ENCODE measurements around the gene PLEKHA7. TPM values are rescaled to one million over a fixed set of nuclear protein-coding genes. Genes with fewer than 3 reads are reported as not detected.

PLEKHA7 gene
- polyA plus RNA-seq, 1 donor (not counting 4 experiments of a cell fraction or from before 2014, with no cell fraction given), result 1.4 TPM

- Histone ChIP-seq H3K4me3 (ENCODE audit: control insufficient read depth in 2 of 3, extremely low read depth in 1 of 3, insufficient read depth in 2 of 3, low read depth in 1 of 3, low read length in 3 of 3) (no peak overlapping the region), H4K20me1 (ENCODE audit: control insufficient read depth, extremely low read depth, insufficient read depth, low read length) (no peaks in the 10 kb centered on the region), H3K4me2 (ENCODE audit: control insufficient read depth, extremely low read depth, insufficient read depth, low read depth, low read length) (no peak overlapping the region), H3K9me3 (ENCODE audit: control insufficient read depth, low read depth, low read length) (no peaks in the 10 kb centered on the region), H3K9me1 (ENCODE audit: control insufficient read depth, extremely low read depth, insufficient read depth, low read length) (no peaks in the 10 kb centered on the region), H3K9ac (ENCODE audit: control insufficient read depth, extremely low read depth, insufficient read depth, low read length) (no peak overlapping the region), H2AFZ (ENCODE audit: control insufficient read depth, low read length) (no peak overlapping the region), H3K36me3 (ENCODE audit: control insufficient read depth in 2 of 2, extremely low read depth in 1 of 2, insufficient read depth in 2 of 2, low read length in 2 of 2) (no peaks in the 10 kb centered on the region), H3K4me1 (ENCODE audit: control insufficient read depth, extremely low read depth, insufficient read depth, low read length) (no peaks in the 10 kb centered on the region), H3K27me3 (ENCODE audit: control insufficient read depth, extremely low read depth, insufficient read depth, low read length) (no peaks in the 10 kb centered on the region), H3K27ac (ENCODE audit: control insufficient read depth, insufficient read depth, low read length) (no peak overlapping the region), H3K79me2 (ENCODE audit: control insufficient read depth, insufficient read depth, low read length) (no peaks in the 10 kb centered on the region)
- DNase-seq (ENCODE audit: low read depth, low spot score) (no peak), FAIRE-seq (no peak)
- TF ChIP-seq CTCF (optimal IDR thresholded peaks at IDR 0.05 in 1 of 3, IDR thresholded peaks at IDR 0.05 in 1 of 3, conservative IDR thresholded peaks at IDR 0.05 in 1 of 3; ENCODE audit: extremely low read depth in 1 of 3, insufficient read depth in 2 of 3, low read length in 3 of 3), result no peak
- no peak for TF ChIP-seq EZH2 (IDR thresholded peaks at IDR 0.05; ENCODE audit: low read length)
- dilution Hi-C loops (cut with MboI; ENCODE audit: extremely low pct_ligation_motif_present, low sequenced_read_pairs), result no loop called here
These were observed 182.7 kb downstream of the PLEKHA7 start for GRCh38 chr11:16831316-16832192.

- DNase-seq (ENCODE audit: low read depth, low spot score) (no peak), FAIRE-seq (no peak)
- H3K27me3 ChIP-seq (ENCODE audit: control insufficient read depth, extremely low read depth, insufficient read depth, low read length), result no peaks in the 10 kb centered on the region
- TF ChIP-seq EZH2 (IDR thresholded peaks at IDR 0.05; ENCODE audit: low read length) (no peak), CTCF (optimal IDR thresholded peaks at IDR 0.05 in 1 of 3, IDR thresholded peaks at IDR 0.05 in 1 of 3, conservative IDR thresholded peaks at IDR 0.05 in 1 of 3; ENCODE audit: extremely low read depth in 1 of 3, insufficient read depth in 2 of 3, low read length in 3 of 3) (no peak)
- H3K36me3 ChIP-seq (ENCODE audit: control insufficient read depth in 2 of 2, extremely low read depth in 1 of 2, insufficient read depth in 2 of 2, low read length in 2 of 2), result no peaks in the 10 kb centered on the region
- no peak overlapping the region for H3K4me3 ChIP-seq (ENCODE audit: control insufficient read depth in 2 of 3, extremely low read depth in 1 of 3, insufficient read depth in 2 of 3, low read depth in 1 of 3, low read length in 3 of 3)
- no peaks in the 10 kb centered on the region for H4K20me1 ChIP-seq (ENCODE audit: control insufficient read depth, extremely low read depth, insufficient read depth, low read length)
- H3K27ac ChIP-seq (ENCODE audit: control insufficient read depth, insufficient read depth, low read length), result no peak overlapping the region
- H3K4me2 ChIP-seq (ENCODE audit: control insufficient read depth, extremely low read depth, insufficient read depth, low read depth, low read length), result no peak overlapping the region
- dilution Hi-C loops (cut with MboI; ENCODE audit: extremely low pct_ligation_motif_present, low sequenced_read_pairs), result no loop called here
- H3K9ac ChIP-seq (ENCODE audit: control insufficient read depth, extremely low read depth, insufficient read depth, low read length), result no peak overlapping the region
- no peaks in the 10 kb centered on the region for H3K9me3 ChIP-seq (ENCODE audit: control insufficient read depth, low read depth, low read length)
- no peaks in the 10 kb centered on the region for H3K9me1 ChIP-seq (ENCODE audit: control insufficient read depth, extremely low read depth, insufficient read depth, low read length)
- H3K4me1 ChIP-seq (ENCODE audit: control insufficient read depth, extremely low read depth, insufficient read depth, low read length), result peaks cover 5% of the 10 kb centered on the region
- no peak overlapping the region for H2AFZ ChIP-seq (ENCODE audit: control insufficient read depth, low read length)
- H3K79me2 ChIP-seq (ENCODE audit: control insufficient read depth, insufficient read depth, low read length), result no peaks in the 10 kb centered on the region
These were observed 187.1 kb downstream of the PLEKHA7 start for GRCh38 chr11:16827139-16827538.

All from keratinocyte (primary cell).